GM18870 (cell line): ENCODE measurements around the gene PCBP2.
A peak's percentile ranks its signal among the peaks of the same experiment; 100 is the strongest.

Experiments used
- ATAC-seq: cut with Tn5 transposase; IDR thresholded peaks from one replicate; pipeline ENCODE4 v1.9.1; 2021; ENCODE audit warnings: moderate library complexity; ENCODE audit not compliant: unreplicated experiment

The PCBP2 gene

GRCh38 chr12:53506881-53507602 lies 55.1 kb downstream of the PCBP2 start, which contains the start of gene NPFF:
Gene NPFF (minus strand): TSS chr12:53507484. CDS start chr12:53507474, 10 bp downstream.
- ATAC-seq = no peak

- no peak for ATAC-seq
Measured at GRCh38 chr12:53507603-53507885, 55.6 kb downstream of the PCBP2 start.

- ATAC-seq = peak; percentile 75
Measured at GRCh38 chr12:53508534-53509170, 56.8 kb downstream of the PCBP2 start.

- ATAC-seq = no peak
Measured at GRCh38 chr12:53510181-53510812, 58.4 kb downstream of the PCBP2 start.

GRCh38 chr12:53513712-53514410 lies 62.0 kb downstream of the PCBP2 start:
- no peak for ATAC-seq

- ATAC-seq = no peak
Measured at GRCh38 chr12:53514628-53515290, 62.9 kb downstream of the PCBP2 start.

GRCh38 chr12:53515291-53515680 lies 63.4 kb downstream of the PCBP2 start:
- no peak for ATAC-seq

- ATAC-seq = no peak
Measured at GRCh38 chr12:53516758-53517455, 65.0 kb downstream of the PCBP2 start.

- no peak for ATAC-seq
Measured at GRCh38 chr12:53518381-53518780, 66.5 kb downstream of the PCBP2 start.

- ATAC-seq = no peak
Measured at GRCh38 chr12:53523131-53523530, 71.2 kb downstream of the PCBP2 start.

- ATAC-seq = no peak
Measured at GRCh38 chr12:53524476-53524875, 72.6 kb downstream of the PCBP2 start.

GRCh38 chr12:53530061-53530460 lies 78.2 kb downstream of the PCBP2 start:
- ATAC-seq = no peak
